GM06990 (cell line): ENCODE data around the gene MRE11.

ENCODE experiments used
- DNase-seq: peaks from one replicate; pipeline ENCODE4 v3.0.0-alpha.2; 2011; ENCODE audit not compliant: insufficient read length; ENCODE audit errors: extremely low read depth
- H3K27me3 ChIP-seq: replicated peaks from 2 replicates; pipeline ENCODE4 v1.6.0; 2011; ENCODE audit warnings: low read length; ENCODE audit not compliant: control insufficient read depth, insufficient read depth
- H3K36me3 ChIP-seq: 2 replicates; pipeline ENCODE4 v1.5.1; 2011; ENCODE audit warnings: low read length; ENCODE audit not compliant: control insufficient read depth, insufficient read depth
- H3K4me3 ChIP-seq: replicated peaks from 2 replicates; pipeline ENCODE4 v1.5.1; 2011; ENCODE audit warnings: low read depth, mild to moderate bottlenecking, control low read depth, low read length
- TF ChIP-seq, protein P1 (sequence below): IDR thresholded peaks from 2 replicates; pipeline ENCODE4 v1.5.1; 2011; ENCODE audit warnings: low read length, control low read depth, mild to moderate bottlenecking, inconsistent platforms; ENCODE audit not compliant: insufficient read depth, poor library complexity, severe bottlenecking

The MRE11 gene

DNA sequence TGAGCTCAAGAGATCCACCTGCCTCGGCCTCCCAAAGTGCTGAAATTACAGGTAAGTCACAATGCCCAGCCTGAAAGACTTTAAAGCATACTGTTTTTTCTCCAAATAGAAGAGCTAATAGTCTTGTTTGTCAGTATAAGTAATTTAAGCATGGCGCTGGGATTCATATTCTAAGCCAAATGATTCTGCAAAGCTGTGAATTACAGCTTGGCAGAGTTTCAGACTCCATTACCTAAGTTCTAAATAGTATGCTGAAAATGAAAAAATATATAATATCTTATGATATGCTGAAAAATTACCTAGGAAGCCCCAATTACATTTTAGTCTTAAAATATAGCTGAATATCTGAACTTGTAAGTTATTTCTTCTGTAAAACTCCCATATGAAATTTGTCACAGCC, 39.3 kb downstream of the MRE11 start:
- H3K27me3 ChIP-seq, result no peaks in the 10 kb centered on the region
- no peak overlapping the region for H3K4me3 ChIP-seq
- H3K36me3 ChIP-seq, result 0 out of 2 replicates have a peak, but pooled peaks cover 2% of the 10 kb centered on the region
- no peak for DNase-seq
- TF ChIP-seq, protein P1, sequence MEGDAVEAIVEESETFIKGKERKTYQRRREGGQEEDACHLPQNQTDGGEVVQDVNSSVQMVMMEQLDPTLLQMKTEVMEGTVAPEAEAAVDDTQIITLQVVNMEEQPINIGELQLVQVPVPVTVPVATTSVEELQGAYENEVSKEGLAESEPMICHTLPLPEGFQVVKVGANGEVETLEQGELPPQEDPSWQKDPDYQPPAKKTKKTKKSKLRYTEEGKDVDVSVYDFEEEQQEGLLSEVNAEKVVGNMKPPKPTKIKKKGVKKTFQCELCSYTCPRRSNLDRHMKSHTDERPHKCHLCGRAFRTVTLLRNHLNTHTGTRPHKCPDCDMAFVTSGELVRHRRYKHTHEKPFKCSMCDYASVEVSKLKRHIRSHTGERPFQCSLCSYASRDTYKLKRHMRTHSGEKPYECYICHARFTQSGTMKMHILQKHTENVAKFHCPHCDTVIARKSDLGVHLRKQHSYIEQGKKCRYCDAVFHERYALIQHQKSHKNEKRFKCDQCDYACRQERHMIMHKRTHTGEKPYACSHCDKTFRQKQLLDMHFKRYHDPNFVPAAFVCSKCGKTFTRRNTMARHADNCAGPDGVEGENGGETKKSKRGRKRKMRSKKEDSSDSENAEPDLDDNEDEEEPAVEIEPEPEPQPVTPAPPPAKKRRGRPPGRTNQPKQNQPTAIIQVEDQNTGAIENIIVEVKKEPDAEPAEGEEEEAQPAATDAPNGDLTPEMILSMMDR, result no peak

DNA sequence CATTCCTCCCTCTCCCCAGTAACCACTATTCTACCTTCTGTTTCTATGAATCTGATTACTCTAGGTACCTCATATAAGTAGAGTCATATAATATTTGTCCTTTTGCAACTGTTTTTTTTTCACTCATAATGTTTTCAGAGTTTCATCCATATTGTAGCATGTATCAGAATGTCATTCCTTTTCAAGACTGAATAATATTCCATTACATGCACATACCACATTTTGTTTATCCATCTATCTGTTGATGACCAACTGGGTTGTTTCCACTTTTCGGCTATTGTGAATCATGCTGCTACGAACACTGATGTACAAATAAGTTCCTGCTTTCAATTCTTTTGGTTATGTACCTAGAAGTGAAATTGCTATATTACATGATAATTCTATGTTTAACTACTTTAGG, 40.7 kb downstream of the MRE11 start:
- H3K36me3 ChIP-seq, result 0 out of 2 replicates have a peak, but pooled peaks cover 2% of the 10 kb centered on the region
- no peaks in the 10 kb centered on the region for H3K27me3 ChIP-seq
- no peak for DNase-seq
- H3K4me3 ChIP-seq, result no peak overlapping the region
- TF ChIP-seq, protein P1, result no peak

DNA sequence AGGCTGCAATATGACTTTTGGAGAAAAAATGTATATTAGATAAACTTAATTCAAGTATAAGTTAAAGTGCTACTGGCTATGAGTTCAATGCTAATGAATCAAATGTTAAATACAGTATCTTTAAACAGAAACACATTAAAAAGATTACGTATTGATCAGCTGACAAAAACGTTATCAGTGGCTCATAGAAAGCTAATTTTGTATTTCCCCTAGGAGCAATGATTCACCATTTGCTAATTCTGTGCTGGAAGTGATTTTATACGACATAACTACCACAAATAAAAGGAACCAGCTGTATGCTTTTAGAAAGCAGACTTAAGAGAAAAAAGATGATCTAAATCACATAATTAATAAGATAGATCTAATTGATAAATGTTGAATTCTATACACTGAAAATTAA, 43.6 kb downstream of the MRE11 start:
- TF ChIP-seq, protein P1, result no peak
- DNase-seq, result no peak
- H3K36me3 ChIP-seq, result no peaks in the 10 kb centered on the region; the same call in none of the 2 replicates
- H3K27me3 ChIP-seq, result no peaks in the 10 kb centered on the region
- no peak overlapping the region for H3K4me3 ChIP-seq

DNA sequence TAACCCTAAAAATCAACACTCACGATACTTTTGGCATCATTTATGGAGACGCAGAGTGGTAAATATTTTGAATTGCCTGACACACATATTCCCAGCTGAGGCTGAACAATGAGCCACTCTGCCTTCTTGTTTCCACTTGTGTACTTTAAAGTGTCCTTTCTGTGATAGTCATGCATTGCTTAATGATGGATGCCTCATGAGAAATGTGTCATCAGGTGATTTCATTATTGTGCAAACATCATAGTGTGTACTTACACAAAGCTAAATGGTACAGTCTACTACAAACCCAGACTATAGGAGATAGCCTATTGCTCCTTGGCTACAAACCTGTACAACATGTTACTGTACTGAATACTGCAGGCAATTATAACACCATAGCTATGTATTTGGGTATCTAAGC, 44.2 kb downstream of the MRE11 start:
- TF ChIP-seq, protein P1, result no peak
- Histone ChIP-seq H3K4me3 (no peak overlapping the region), H3K36me3 (no peaks in the 10 kb centered on the region; the same call in none of the 2 replicates), H3K27me3 (no peaks in the 10 kb centered on the region)
- DNase-seq, result no peak

DNA sequence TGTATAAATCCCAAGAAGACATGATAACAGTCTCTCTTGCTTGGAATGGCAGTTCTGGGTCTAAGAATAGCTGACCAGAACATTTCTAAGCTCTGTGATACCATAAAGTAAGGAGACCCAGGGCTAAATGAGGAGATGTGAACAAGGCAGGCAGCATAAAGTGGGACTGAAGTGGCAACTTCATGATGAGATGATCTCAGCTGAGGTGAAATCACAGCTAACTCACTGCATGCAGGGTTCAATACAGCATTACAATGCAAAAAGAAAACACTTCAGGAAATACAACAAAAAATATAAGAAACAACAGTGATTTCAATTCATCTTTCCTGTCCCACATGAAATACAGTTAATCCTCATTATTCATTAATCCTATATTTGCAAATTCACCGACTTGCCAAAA, 44.6 kb downstream of the MRE11 start:
- no peak for DNase-seq
- H3K36me3 ChIP-seq, result no peaks in the 10 kb centered on the region; the same call in none of the 2 replicates
- TF ChIP-seq, protein P1, result no peak
- H3K27me3 ChIP-seq, result no peaks in the 10 kb centered on the region
- H3K4me3 ChIP-seq, result no peak overlapping the region

DNA sequence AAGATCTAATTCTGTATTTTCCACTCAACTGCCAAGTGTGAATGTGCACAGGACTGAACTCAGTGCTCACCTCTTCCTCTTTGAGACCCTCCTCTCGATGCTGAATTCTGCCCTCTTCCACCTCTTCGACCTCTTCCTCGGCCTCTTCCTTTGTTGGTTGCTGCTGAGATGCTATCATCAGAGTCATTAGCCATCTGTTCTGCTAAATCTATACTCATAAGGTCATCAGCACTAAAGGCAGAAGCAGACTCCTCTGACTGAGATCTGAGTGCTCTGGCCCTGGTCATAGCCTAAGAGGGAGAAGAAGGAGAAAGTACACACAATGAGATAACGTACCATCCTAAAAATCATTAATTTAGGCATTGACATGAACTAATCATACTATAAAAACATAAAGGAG, 46.5 kb downstream of the MRE11 start:
- no peaks in the 10 kb centered on the region; the same call in none of the 2 replicates for H3K36me3 ChIP-seq
- TF ChIP-seq, protein P1, result no peak
- no peak for DNase-seq
- H3K27me3 ChIP-seq, result no peaks in the 10 kb centered on the region
- H3K4me3 ChIP-seq, result no peak overlapping the region
